ENCODE data around the gene NEK10. TPM values are rescaled to one million over a fixed set of nuclear protein-coding genes. Genes with fewer than 3 reads are reported as not detected.

The NEK10 gene
- total and polyA plus RNA-seq, 9 of the 15 experiments (the other 6 are each of a cell fraction or from before 2014, with no cell fraction given): 0.07 TPM; not detected in 8

DNA sequence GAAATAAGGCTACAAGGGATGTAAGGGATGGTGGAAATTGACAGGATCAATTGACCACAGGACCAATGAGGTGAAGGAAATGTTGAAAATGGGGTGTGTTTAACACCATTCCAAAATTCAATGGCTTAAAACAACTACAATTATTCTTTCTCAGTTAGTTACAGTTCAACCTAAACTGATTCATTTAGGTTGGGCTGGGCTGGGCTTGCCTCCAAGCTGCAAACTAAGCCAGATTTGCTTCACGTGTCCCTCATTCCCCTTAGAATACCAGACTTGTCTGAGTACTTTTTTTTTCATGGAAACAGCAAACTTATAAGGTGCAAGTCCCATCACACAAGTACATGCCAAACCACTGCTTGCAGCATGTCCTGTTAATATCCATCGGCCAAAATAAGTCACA is 280.1 kb downstream of the NEK10 start:
- intact Hi-C loops (cut with micrococcal nuclease): no loop called here

More for the DNA sequence above, 280.1 kb downstream of the NEK10 start:
- TF ChIP-seq PATZ1 (CRISPR knock-in tag; IDR thresholded peaks at IDR 0.05; ENCODE audit: borderline replicate concordance) (no peak), MEIS2 (IDR thresholded peaks at IDR 0.05; ENCODE audit: partially characterized antibody) (no peak), TEAD2 (tag; IDR thresholded peaks at IDR 0.05) (no peak), KLF13 (tag; IDR thresholded peaks at IDR 0.05; ENCODE audit: borderline replicate concordance, low read depth) (no peak), DDX20 (tag; IDR thresholded peaks at IDR 0.05; ENCODE audit: low read depth) (no peak), SP2 (IDR thresholded peaks at IDR 0.05; ENCODE audit: extremely low read depth, low read depth, low read length, poor library complexity, severe bottlenecking) (no peak), ZNF511 (CRISPR knock-in tag; IDR thresholded peaks at IDR 0.05) (no peak), ZEB2 (IDR thresholded peaks at IDR 0.05) (no peak)
- TF ChIP-seq, protein P1, sequence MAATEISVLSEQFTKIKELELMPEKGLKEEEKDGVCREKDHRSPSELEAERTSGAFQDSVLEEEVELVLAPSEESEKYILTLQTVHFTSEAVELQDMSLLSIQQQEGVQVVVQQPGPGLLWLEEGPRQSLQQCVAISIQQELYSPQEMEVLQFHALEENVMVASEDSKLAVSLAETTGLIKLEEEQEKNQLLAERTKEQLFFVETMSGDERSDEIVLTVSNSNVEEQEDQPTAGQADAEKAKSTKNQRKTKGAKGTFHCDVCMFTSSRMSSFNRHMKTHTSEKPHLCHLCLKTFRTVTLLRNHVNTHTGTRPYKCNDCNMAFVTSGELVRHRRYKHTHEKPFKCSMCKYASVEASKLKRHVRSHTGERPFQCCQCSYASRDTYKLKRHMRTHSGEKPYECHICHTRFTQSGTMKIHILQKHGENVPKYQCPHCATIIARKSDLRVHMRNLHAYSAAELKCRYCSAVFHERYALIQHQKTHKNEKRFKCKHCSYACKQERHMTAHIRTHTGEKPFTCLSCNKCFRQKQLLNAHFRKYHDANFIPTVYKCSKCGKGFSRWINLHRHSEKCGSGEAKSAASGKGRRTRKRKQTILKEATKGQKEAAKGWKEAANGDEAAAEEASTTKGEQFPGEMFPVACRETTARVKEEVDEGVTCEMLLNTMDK (IDR thresholded peaks at IDR 0.05; ENCODE audit: borderline replicate concordance, insufficient read depth, low read depth, low read length, poor library complexity, severe bottlenecking): no peak
- TF ChIP-seq, protein P2, sequence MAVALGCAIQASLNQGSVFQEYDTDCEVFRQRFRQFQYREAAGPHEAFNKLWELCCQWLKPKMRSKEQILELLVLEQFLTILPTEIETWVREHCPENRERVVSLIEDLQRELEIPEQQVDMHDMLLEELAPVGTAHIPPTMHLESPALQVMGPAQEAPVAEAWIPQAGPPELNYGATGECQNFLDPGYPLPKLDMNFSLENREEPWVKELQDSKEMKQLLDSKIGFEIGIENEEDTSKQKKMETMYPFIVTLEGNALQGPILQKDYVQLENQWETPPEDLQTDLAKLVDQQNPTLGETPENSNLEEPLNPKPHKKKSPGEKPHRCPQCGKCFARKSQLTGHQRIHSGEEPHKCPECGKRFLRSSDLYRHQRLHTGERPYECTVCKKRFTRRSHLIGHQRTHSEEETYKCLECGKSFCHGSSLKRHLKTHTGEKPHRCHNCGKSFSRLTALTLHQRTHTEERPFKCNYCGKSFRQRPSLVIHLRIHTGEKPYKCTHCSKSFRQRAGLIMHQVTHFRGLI (CRISPR knock-in tag; IDR thresholded peaks at IDR 0.05): no peak
- TF ChIP-seq, protein P3, sequence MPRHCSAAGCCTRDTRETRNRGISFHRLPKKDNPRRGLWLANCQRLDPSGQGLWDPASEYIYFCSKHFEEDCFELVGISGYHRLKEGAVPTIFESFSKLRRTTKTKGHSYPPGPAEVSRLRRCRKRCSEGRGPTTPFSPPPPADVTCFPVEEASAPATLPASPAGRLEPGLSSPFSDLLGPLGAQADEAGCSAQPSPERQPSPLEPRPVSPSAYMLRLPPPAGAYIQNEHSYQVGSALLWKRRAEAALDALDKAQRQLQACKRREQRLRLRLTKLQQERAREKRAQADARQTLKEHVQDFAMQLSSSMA (CRISPR knock-in tag; IDR thresholded peaks at IDR 0.05): no peak
- TF ChIP-seq, protein P4, sequence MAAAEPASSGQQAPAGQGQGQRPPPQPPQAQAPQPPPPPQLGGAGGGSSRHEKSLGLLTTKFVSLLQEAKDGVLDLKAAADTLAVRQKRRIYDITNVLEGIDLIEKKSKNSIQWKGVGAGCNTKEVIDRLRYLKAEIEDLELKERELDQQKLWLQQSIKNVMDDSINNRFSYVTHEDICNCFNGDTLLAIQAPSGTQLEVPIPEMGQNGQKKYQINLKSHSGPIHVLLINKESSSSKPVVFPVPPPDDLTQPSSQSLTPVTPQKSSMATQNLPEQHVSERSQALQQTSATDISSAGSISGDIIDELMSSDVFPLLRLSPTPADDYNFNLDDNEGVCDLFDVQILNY (CRISPR knock-in tag; IDR thresholded peaks at IDR 0.05): no peak
- no peak overlapping the region for H3K4me3 ChIP-seq
- H4K20me1 ChIP-seq (replicated peaks; ENCODE audit: control insufficient read depth, insufficient read depth, low read length): no peaks in the 10 kb centered on the region
- H3K36me3 ChIP-seq (ENCODE audit: control insufficient read depth, insufficient read depth, low read length): no peaks in the 10 kb centered on the region
- POLR2A ChIA-PET: no interaction called here
- no TSS peak for BruUV-seq (replicated peaks)
- FAIRE-seq (no peak), DNase-seq (ENCODE audit: extremely low read depth in 1 of 4, low spot score in 3 of 4) (no peak), ATAC-seq (no peak)
- no peaks in the 10 kb centered on the region for H3K27me3 ChIP-seq (ENCODE audit: control insufficient read depth in 2 of 2, insufficient read depth in 2 of 2, low read length in 2 of 2)
- H3K4me1 ChIP-seq (replicated peaks in 1 of 2; ENCODE audit: control insufficient read depth in 2 of 2, insufficient read depth in 2 of 2, low read length in 2 of 2): no peaks in the 10 kb centered on the region
- CTCF ChIA-PET (ENCODE audit: low intra/inter-chr PET ratio): no interaction called here
- no peak overlapping the region for H3K4me2 ChIP-seq (ENCODE audit: insufficient read depth, low read length)
- in situ Hi-C loops (cut with MboI): no loop called here
- H3K79me2 ChIP-seq (ENCODE audit: control insufficient read depth, insufficient read depth, low read length): no peaks in the 10 kb centered on the region
- no peaks in the 10 kb centered on the region; the same call in 1 of the 2 replicates for H3K9me3 ChIP-seq (replicated peaks; ENCODE audit: control insufficient read depth, insufficient read depth, low read depth, low read length)
- 3% methylated on average over 2 of the region's 2 CpGs for WGBS (ENCODE audit: insufficient coverage, low coverage, missing lambda C conversion rate)
- no peak overlapping the region for H2AFZ ChIP-seq (ENCODE audit: low read depth, low read length)
- H3K9me1 ChIP-seq (ENCODE audit: control insufficient read depth, insufficient read depth, low read length): no peaks in the 10 kb centered on the region
- no peak overlapping the region for H3K27ac ChIP-seq (ENCODE audit: extremely low read depth, low read depth, low read length)
- no peak overlapping the region for H3K9ac ChIP-seq (ENCODE audit: insufficient read depth in 1 of 2, low read depth in 2 of 2, low read length in 2 of 2)
